ENCODE measurements around the gene GLCCI1. TPM values are rescaled to one million over a fixed set of nuclear protein-coding genes. Genes with fewer than 3 reads are reported as not detected.

The GLCCI1 gene
- total and polyA plus RNA-seq, 2 of the 13 experiments (the other 11 are each of a cell fraction or from before 2014, with no cell fraction given): 1.3 to 1.7 TPM

GRCh38 chr7:7968544-7969305, at the start of gene GLCCI1 (continued):
- TF ChIP-seq KDM6A (CRISPR knock-in tag; IDR thresholded peaks at IDR 0.05; ENCODE audit: low read depth) (no peak), ZNF678 (CRISPR knock-in tag; IDR thresholded peaks at IDR 0.05) (peak; percentile 81; the same call in 1 of the 2 replicates), ZFX (CRISPR knock-in tag; IDR thresholded peaks at IDR 0.05; ENCODE audit: low read depth) (peak; percentile 86), PCBP2 (optimal IDR thresholded peaks at IDR 0.05; ENCODE audit: low read depth, low read length, poor library complexity, severe bottlenecking) (no peak), ZSCAN9 (CRISPR knock-in tag; IDR thresholded peaks at IDR 0.05; ENCODE audit: borderline replicate concordance) (peak; percentile 33; the same call in 1 of the 2 replicates), ZBTB43 (CRISPR knock-in tag; conservative IDR thresholded peaks at IDR 0.05) (0 out of 2 replicates have a peak, but pooled peaks have one; percentile 53), ZKSCAN8 (CRISPR knock-in tag; IDR thresholded peaks at IDR 0.05; ENCODE audit: borderline replicate concordance) (no peak), THRA (CRISPR knock-in tag; IDR thresholded peaks at IDR 0.05; ENCODE audit: borderline replicate concordance) (no peak), SALL1 (CRISPR knock-in tag; IDR thresholded peaks at IDR 0.05) (peak; percentile 53; the same call in 1 of the 2 replicates), ZNF501 (CRISPR knock-in tag; IDR thresholded peaks at IDR 0.05) (peak; percentile 85), ZNF589 (CRISPR knock-in tag; conservative IDR thresholded peaks at IDR 0.05) (no peak), NFKB2 (CRISPR knock-in tag; IDR thresholded peaks at IDR 0.05; ENCODE audit: borderline replicate concordance) (peak; percentile 71; the same call in 1 of the 2 replicates)
- TF ChIP-seq, protein P1, sequence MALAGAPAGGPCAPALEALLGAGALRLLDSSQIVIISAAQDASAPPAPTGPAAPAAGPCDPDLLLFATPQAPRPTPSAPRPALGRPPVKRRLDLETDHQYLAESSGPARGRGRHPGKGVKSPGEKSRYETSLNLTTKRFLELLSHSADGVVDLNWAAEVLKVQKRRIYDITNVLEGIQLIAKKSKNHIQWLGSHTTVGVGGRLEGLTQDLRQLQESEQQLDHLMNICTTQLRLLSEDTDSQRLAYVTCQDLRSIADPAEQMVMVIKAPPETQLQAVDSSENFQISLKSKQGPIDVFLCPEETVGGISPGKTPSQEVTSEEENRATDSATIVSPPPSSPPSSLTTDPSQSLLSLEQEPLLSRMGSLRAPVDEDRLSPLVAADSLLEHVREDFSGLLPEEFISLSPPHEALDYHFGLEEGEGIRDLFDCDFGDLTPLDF (CRISPR knock-in tag; IDR thresholded peaks at IDR 0.05): peak; percentile 57; the same call in 1 of the 2 replicates
- TF ChIP-seq, protein P2, sequence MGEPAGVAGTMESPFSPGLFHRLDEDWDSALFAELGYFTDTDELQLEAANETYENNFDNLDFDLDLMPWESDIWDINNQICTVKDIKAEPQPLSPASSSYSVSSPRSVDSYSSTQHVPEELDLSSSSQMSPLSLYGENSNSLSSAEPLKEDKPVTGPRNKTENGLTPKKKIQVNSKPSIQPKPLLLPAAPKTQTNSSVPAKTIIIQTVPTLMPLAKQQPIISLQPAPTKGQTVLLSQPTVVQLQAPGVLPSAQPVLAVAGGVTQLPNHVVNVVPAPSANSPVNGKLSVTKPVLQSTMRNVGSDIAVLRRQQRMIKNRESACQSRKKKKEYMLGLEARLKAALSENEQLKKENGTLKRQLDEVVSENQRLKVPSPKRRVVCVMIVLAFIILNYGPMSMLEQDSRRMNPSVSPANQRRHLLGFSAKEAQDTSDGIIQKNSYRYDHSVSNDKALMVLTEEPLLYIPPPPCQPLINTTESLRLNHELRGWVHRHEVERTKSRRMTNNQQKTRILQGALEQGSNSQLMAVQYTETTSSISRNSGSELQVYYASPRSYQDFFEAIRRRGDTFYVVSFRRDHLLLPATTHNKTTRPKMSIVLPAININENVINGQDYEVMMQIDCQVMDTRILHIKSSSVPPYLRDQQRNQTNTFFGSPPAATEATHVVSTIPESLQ (CRISPR knock-in tag; conservative IDR thresholded peaks at IDR 0.05): no peak
- TF ChIP-seq, protein P3, sequence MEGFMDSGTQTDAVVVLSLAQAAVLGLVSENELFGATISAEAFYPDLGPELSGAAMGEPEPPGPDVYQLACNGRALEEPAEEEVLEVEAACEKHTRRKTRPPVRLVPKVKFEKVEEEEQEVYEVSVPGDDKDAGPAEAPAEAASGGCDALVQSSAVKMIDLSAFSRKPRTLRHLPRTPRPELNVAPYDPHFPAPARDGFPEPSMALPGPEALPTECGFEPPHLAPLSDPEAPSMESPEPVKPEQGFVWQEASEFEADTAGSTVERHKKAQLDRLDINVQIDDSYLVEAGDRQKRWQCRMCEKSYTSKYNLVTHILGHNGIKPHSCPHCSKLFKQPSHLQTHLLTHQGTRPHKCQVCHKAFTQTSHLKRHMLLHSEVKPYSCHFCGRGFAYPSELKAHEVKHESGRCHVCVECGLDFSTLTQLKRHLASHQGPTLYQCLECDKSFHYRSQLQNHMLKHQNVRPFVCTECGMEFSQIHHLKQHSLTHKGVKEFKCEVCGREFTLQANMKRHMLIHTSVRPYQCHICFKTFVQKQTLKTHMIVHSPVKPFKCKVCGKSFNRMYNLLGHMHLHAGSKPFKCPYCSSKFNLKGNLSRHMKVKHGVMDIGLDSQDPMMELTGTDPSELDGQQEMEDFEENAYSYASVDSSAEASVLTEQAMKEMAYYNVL (CRISPR knock-in tag; IDR thresholded peaks at IDR 0.05; ENCODE audit: borderline replicate concordance): peak; percentile 61; the same call in 1 of the 2 replicates
- TF ChIP-seq, protein P4, sequence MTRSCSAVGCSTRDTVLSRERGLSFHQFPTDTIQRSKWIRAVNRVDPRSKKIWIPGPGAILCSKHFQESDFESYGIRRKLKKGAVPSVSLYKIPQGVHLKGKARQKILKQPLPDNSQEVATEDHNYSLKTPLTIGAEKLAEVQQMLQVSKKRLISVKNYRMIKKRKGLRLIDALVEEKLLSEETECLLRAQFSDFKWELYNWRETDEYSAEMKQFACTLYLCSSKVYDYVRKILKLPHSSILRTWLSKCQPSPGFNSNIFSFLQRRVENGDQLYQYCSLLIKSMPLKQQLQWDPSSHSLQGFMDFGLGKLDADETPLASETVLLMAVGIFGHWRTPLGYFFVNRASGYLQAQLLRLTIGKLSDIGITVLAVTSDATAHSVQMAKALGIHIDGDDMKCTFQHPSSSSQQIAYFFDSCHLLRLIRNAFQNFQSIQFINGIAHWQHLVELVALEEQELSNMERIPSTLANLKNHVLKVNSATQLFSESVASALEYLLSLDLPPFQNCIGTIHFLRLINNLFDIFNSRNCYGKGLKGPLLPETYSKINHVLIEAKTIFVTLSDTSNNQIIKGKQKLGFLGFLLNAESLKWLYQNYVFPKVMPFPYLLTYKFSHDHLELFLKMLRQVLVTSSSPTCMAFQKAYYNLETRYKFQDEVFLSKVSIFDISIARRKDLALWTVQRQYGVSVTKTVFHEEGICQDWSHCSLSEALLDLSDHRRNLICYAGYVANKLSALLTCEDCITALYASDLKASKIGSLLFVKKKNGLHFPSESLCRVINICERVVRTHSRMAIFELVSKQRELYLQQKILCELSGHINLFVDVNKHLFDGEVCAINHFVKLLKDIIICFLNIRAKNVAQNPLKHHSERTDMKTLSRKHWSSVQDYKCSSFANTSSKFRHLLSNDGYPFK (CRISPR knock-in tag; IDR thresholded peaks at IDR 0.05; ENCODE audit: borderline replicate concordance): peak; percentile 35; the same call in 1 of the 2 replicates
